ENCODE data around the gene ZC3HAV1. TPM values are rescaled to one million over a fixed set of nuclear protein-coding genes. Genes with fewer than 3 reads are reported as not detected.

Gene ZC3HAV1
- total and polyA plus RNA-seq, 2 of the 4 experiments (the other 2 are of a cell fraction) = 9.9 to 22.4 TPM

GRCh38 chr7:139124084-139124914 lies 14.8 kb upstream of the ZC3HAV1 start:
- no peaks in the 10 kb centered on the region for H4K20me1 ChIP-seq (ENCODE audit: insufficient read depth, low read length)
- no peaks in the 10 kb centered on the region for H3K4me1 ChIP-seq (ENCODE audit: control insufficient read depth, insufficient read depth, low read length)
- no peak overlapping the region for H3K4me3 ChIP-seq (ENCODE audit: insufficient read depth, low read depth, low read length)
- H3K27ac ChIP-seq (ENCODE audit: insufficient read depth, low read length) = no peak overlapping the region
- H2BK5ac ChIP-seq (ENCODE audit: low read depth, low read length, poor library complexity, severe bottlenecking) = no peak overlapping the region
- H3K9me3 ChIP-seq (ENCODE audit: control insufficient read depth, insufficient read depth, low read length) = no peaks in the 10 kb centered on the region
- H3K27me3 ChIP-seq (ENCODE audit: control insufficient read depth, insufficient read depth, low read length) = peaks cover 23% of the 10 kb centered on the region
- TF ChIP-seq RFX5 (IDR thresholded peaks at IDR 0.05; ENCODE audit: low read depth, low read length) = no peak
- H3K9ac ChIP-seq (ENCODE audit: low read depth, low read length) = no peak overlapping the region
- dilution Hi-C loops (cut with HindIII; ENCODE audit: low sequenced_read_pairs, unreplicated experiment) = no loop called here
- no peak overlapping the region for H3K4ac ChIP-seq (ENCODE audit: low read depth, low read length)
- no peak overlapping the region for H3K4me2 ChIP-seq (ENCODE audit: low read depth, low read length)
- H3K9me1 ChIP-seq (ENCODE audit: insufficient read depth, low read length) = no peaks in the 10 kb centered on the region
- H4K8ac ChIP-seq (ENCODE audit: low read depth in 2 of 2, low read length in 2 of 2) = no peak overlapping the region
- no peak overlapping the region for H4K5ac ChIP-seq (ENCODE audit: low read depth, low read length)
- H2BK20ac ChIP-seq (ENCODE audit: low read depth, low read length) = no peak overlapping the region
- WGBS, 2 experiments (ENCODE audit: extremely low coverage in 2 of 2, insufficient read length in 1 of 2) = no CpG with 5 or more reads among the region's 4 CpGs
- no peak overlapping the region for H2BK120ac ChIP-seq (ENCODE audit: low read depth, low read length)
- intact Hi-C loops (cut with micrococcal nuclease) = no loop called here
- no peak overlapping the region for H3K14ac ChIP-seq (replicated peaks; ENCODE audit: low read depth, low read length)
- no peak overlapping the region for H3K18ac ChIP-seq (ENCODE audit: low read depth, low read length)
- DNase-seq (no peak), ATAC-seq (ENCODE audit: low read depth) (no peak)
- H3K36me3 ChIP-seq (ENCODE audit: control insufficient read depth, insufficient read depth, low read length) = no peaks in the 10 kb centered on the region
- in situ Hi-C loops (cut with MboI; ENCODE audit: low sequenced_read_pairs) = no loop called here
- no TSS peak for BruUV-seq (replicated peaks)
- ChIA-PET POLR2A (ENCODE audit: unreplicated experiment) (no interaction called here), CTCF (interaction anchor here (1.6 kb wide), 1 partner anchor 9 kb away, joined by 5 read pairs; a partner anchor contains a TSS)
- no peak overlapping the region for H2AK9ac ChIP-seq (replicated peaks; ENCODE audit: low read depth, low read length, poor library complexity)
- H2AFZ ChIP-seq (replicated peaks; ENCODE audit: low read length, poor library complexity) = no peak overlapping the region
- H4K91ac ChIP-seq (ENCODE audit: insufficient read depth, low read depth, low read length) = no peak overlapping the region
- no peak overlapping the region for H3K56ac ChIP-seq (ENCODE audit: extremely low read depth, insufficient read depth, low read length)
- no peak overlapping the region for H2AK5ac ChIP-seq (ENCODE audit: low read depth, low read length)
- H3K79me1 ChIP-seq (ENCODE audit: low read depth in 1 of 2, low read length in 2 of 2) = no peaks in the 10 kb centered on the region
- no peak overlapping the region; the same call in 1 of the 2 replicates for H3K23ac ChIP-seq (ENCODE audit: low read depth, low read length)
- H2BK15ac ChIP-seq (ENCODE audit: low read depth, low read length) = no peak overlapping the region
